ENCODE measurements around the gene ACAD10. TPM values are rescaled to one million over a fixed set of nuclear protein-coding genes. Genes with fewer than 3 reads are reported as not detected.

The ACAD10 gene
- total RNA-seq, 1 experiment from 2014 or later: 25.3 TPM

DNA sequence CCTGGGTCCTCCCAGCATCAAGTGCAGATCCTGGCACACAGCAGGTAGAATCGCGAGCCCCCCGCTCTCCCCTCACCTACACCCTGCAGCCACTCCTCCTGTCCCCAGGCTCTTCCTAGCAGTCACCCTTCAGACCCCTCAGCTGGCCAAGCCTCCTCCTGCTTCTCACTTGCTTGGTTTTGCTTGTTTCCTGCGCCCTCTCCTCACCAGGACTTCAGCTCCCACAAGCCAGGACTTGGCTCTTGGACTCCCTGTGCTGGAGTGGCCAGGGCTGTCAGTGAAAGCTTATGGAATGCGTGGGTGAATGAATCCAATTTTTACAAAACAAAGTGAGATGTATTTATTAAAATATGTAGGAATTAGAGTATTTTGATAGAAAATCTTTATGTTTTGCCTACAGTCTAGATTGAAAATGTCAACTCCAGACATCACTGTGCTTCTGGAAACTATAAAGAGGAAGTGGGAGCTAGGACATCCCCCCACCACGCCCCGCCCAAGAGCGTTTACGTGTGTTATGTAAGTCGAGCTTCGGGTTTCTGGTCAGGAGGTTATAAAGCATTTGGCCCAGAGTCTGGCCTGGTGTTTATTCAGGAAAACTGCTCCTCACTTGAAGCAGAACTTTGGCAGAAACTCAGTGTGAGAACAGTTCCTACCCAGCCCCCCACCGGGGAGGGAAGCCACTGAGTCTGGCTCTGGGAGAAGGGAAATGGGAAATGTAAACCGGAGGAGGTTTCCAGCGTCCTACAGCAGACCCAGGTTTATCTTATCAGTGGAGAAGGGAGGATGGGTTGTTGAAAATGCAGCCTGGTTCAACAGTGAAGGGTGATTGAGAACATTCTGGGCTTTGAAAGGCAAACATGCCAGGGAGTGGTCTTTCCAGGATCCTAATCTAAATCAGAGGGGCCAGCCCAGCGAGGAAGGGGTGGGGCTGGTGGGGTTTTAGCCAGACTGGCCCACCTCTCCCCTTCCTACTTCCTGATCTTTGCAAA lies 89.6 kb downstream of the ACAD10 start:
- ChIA-PET RAD21 (ENCODE audit: low non-redundant PET in 1 of 2, low total read pairs in 2 of 2, uncharacterized antibody in 2 of 2, unreplicated experiment in 2 of 2) (no interaction called here), POLR2A (no interaction called here), CTCF (interaction anchor here (0.8 kb wide), 1 partner anchor 37 kb away, joined by 3 read pairs; no protein-coding TSS in a partner anchor)
- intact Hi-C loops (cut with micrococcal nuclease): no loop called here
- Histone ChIP-seq H2AFZ (ENCODE audit: low read depth, low read length, poor library complexity, severe bottlenecking) (no peak overlapping the region), H3K36me3 (ENCODE audit: control insufficient read depth in 1 of 2, insufficient read depth in 2 of 2, low read length in 2 of 2) (no peaks in the 10 kb centered on the region), H3K27me3 (ENCODE audit: insufficient read depth, low read length) (no peaks in the 10 kb centered on the region), H3K79me2 (ENCODE audit: insufficient read depth, low read length) (no peaks in the 10 kb centered on the region), H3K4me3 (replicated peaks in 1 of 2; ENCODE audit: low read depth in 1 of 2, low read length in 2 of 2) (no peak overlapping the region), H3K4me2 (ENCODE audit: low read length) (no peak overlapping the region), H3K9me2 (ENCODE audit: insufficient read depth) (no peaks in the 10 kb centered on the region), H3K9me3 (ENCODE audit: control insufficient read depth in 1 of 2, insufficient read depth in 1 of 2, low read depth in 1 of 2, low read length in 2 of 2) (no peaks in the 10 kb centered on the region), H3K9ac (ENCODE audit: low read length) (no peak overlapping the region), H3K27ac (ENCODE audit: low read depth, low read length) (no peak overlapping the region), H4K20me1 (ENCODE audit: insufficient read depth) (no peaks in the 10 kb centered on the region), H3K4me1 (ENCODE audit: control insufficient read depth in 1 of 2, insufficient read depth in 2 of 2, low read length in 2 of 2) (no peaks in the 10 kb centered on the region)
- no TSS peak for BruUV-seq (replicated peaks)
- ATAC-seq (no peak), DNase-seq (ENCODE audit: low read depth, low spot score) (no peak)
- TF ChIP-seq, protein P1, sequence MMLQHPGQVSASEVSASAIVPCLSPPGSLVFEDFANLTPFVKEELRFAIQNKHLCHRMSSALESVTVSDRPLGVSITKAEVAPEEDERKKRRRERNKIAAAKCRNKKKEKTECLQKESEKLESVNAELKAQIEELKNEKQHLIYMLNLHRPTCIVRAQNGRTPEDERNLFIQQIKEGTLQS (IDR thresholded peaks at IDR 0.05): no peak
- TF ChIP-seq POLR2AphosphoS5 (IDR thresholded peaks at IDR 0.05; ENCODE audit: low read depth, low read length): no peak
- TF ChIP-seq ELF1 (IDR thresholded peaks at IDR 0.05; ENCODE audit: borderline replicate concordance, low read depth): no peak
- no peak for TF ChIP-seq ZNF274 (IDR thresholded peaks at IDR 0.05; ENCODE audit: low read depth, low read length)
- TF ChIP-seq, protein P2, sequence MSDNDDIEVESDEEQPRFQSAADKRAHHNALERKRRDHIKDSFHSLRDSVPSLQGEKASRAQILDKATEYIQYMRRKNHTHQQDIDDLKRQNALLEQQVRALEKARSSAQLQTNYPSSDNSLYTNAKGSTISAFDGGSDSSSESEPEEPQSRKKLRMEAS (IDR thresholded peaks at IDR 0.05): no peak
- TF ChIP-seq, protein P3, sequence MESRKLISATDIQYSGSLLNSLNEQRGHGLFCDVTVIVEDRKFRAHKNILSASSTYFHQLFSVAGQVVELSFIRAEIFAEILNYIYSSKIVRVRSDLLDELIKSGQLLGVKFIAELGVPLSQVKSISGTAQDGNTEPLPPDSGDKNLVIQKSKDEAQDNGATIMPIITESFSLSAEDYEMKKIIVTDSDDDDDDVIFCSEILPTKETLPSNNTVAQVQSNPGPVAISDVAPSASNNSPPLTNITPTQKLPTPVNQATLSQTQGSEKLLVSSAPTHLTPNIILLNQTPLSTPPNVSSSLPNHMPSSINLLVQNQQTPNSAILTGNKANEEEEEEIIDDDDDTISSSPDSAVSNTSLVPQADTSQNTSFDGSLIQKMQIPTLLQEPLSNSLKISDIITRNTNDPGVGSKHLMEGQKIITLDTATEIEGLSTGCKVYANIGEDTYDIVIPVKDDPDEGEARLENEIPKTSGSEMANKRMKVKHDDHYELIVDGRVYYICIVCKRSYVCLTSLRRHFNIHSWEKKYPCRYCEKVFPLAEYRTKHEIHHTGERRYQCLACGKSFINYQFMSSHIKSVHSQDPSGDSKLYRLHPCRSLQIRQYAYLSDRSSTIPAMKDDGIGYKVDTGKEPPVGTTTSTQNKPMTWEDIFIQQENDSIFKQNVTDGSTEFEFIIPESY (IDR thresholded peaks at IDR 0.05; ENCODE audit: extremely low read depth, insufficient replicate concordance, low read length): no peak
- no peak for TF ChIP-seq RAD21 (IDR thresholded peaks at IDR 0.05; ENCODE audit: low read depth)
- TF ChIP-seq CBX3 (IDR thresholded peaks at IDR 0.05; ENCODE audit: low read depth): no peak
- TF ChIP-seq, protein P4, sequence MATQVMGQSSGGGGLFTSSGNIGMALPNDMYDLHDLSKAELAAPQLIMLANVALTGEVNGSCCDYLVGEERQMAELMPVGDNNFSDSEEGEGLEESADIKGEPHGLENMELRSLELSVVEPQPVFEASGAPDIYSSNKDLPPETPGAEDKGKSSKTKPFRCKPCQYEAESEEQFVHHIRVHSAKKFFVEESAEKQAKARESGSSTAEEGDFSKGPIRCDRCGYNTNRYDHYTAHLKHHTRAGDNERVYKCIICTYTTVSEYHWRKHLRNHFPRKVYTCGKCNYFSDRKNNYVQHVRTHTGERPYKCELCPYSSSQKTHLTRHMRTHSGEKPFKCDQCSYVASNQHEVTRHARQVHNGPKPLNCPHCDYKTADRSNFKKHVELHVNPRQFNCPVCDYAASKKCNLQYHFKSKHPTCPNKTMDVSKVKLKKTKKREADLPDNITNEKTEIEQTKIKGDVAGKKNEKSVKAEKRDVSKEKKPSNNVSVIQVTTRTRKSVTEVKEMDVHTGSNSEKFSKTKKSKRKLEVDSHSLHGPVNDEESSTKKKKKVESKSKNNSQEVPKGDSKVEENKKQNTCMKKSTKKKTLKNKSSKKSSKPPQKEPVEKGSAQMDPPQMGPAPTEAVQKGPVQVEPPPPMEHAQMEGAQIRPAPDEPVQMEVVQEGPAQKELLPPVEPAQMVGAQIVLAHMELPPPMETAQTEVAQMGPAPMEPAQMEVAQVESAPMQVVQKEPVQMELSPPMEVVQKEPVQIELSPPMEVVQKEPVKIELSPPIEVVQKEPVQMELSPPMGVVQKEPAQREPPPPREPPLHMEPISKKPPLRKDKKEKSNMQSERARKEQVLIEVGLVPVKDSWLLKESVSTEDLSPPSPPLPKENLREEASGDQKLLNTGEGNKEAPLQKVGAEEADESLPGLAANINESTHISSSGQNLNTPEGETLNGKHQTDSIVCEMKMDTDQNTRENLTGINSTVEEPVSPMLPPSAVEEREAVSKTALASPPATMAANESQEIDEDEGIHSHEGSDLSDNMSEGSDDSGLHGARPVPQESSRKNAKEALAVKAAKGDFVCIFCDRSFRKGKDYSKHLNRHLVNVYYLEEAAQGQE (IDR thresholded peaks at IDR 0.05; ENCODE audit: low read depth): no peak
- TF ChIP-seq YY1 (IDR thresholded peaks at IDR 0.05; ENCODE audit: extremely low read depth, insufficient replicate concordance, low read depth, low read length): no peak
- TF ChIP-seq ZFX (IDR thresholded peaks at IDR 0.05): no peak
- no peak for TF ChIP-seq JUND (IDR thresholded peaks at IDR 0.05)
- TF ChIP-seq EZH2phosphoT487 (IDR thresholded peaks at IDR 0.05; ENCODE audit: borderline replicate concordance): no peak
- no peak for TF ChIP-seq TCF7L2 (IDR thresholded peaks at IDR 0.05; ENCODE audit: borderline replicate concordance, extremely low read depth, insufficient read depth, insufficient read length)
- no peak for TF ChIP-seq EZH2 (IDR thresholded peaks at IDR 0.05)
- no peak for TF ChIP-seq SRF (IDR thresholded peaks at IDR 0.05; ENCODE audit: low read depth)
- no peak for TF ChIP-seq SIN3A (IDR thresholded peaks at IDR 0.05; ENCODE audit: low read depth)
- TF ChIP-seq EGR1 (IDR thresholded peaks at IDR 0.05; ENCODE audit: low read depth): no peak

All from HCT116 (cell line).